ENCODE results near the gene PNMA5. TPM values are rescaled to one million over a fixed set of nuclear protein-coding genes. Genes with fewer than 3 reads are reported as not detected.
A peak's percentile ranks its signal among the peaks of the same experiment; 100 is the strongest.
"Not testable (repeated sequence)": the region's sequence is repeated elsewhere in the genome, so short reads cannot be mapped to it uniquely, and the experiment has no call there.

PNMA5 gene
- polyA plus RNA-seq, 3 donors, result 0.06 to 2.1 TPM; not detected in 1

- Mint-ChIP-seq H3K4me1 (peaks cover 5% of the 10 kb centered on the region), H3K4me3 (no peak overlapping the region), H3K36me3 (no peaks in the 10 kb centered on the region), H3K27me3 (ENCODE audit: low read depth in 3 of 3) (peaks cover 0 to 3% (median 0%) of the 10 kb centered on the region in 3 donors), H3K27ac (no peak overlapping the region), H3K9me3 (peaks cover 0 to 13% (median 2%) of the 10 kb centered on the region in 7 donors)
- TF ChIP-seq, protein P1, sequence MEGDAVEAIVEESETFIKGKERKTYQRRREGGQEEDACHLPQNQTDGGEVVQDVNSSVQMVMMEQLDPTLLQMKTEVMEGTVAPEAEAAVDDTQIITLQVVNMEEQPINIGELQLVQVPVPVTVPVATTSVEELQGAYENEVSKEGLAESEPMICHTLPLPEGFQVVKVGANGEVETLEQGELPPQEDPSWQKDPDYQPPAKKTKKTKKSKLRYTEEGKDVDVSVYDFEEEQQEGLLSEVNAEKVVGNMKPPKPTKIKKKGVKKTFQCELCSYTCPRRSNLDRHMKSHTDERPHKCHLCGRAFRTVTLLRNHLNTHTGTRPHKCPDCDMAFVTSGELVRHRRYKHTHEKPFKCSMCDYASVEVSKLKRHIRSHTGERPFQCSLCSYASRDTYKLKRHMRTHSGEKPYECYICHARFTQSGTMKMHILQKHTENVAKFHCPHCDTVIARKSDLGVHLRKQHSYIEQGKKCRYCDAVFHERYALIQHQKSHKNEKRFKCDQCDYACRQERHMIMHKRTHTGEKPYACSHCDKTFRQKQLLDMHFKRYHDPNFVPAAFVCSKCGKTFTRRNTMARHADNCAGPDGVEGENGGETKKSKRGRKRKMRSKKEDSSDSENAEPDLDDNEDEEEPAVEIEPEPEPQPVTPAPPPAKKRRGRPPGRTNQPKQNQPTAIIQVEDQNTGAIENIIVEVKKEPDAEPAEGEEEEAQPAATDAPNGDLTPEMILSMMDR (IDR thresholded peaks at IDR 0.05), result no peak
- Histone ChIP-seq H3K4me1 (ENCODE audit: control insufficient read depth in 1 of 2, insufficient read depth in 2 of 2, low read length in 2 of 2) (peaks cover 7 to 8% of the 10 kb centered on the region in 2 donors), H3K27ac (ENCODE audit: low read depth in 1 of 2, low read length in 2 of 2) (no peak overlapping the region), H3K9me3 (replicated peaks in 1 of 2; ENCODE audit: control insufficient read depth in 1 of 2, insufficient read depth in 1 of 2, low read length in 2 of 2) (no peaks in the 10 kb centered on the region), H3K36me3 (replicated peaks in 1 of 2; ENCODE audit: control insufficient read depth in 1 of 2, insufficient read depth in 2 of 2, low read length in 2 of 2) (no peaks in the 10 kb centered on the region), H3K9ac (ENCODE audit: insufficient read depth, low read length, poor library complexity, severe bottlenecking) (no peak overlapping the region), H3K27me3 (ENCODE audit: control insufficient read depth in 2 of 2, insufficient read depth in 2 of 2, low read length in 2 of 2) (no peaks in the 10 kb centered on the region), H4K20me1 (ENCODE audit: insufficient read depth, low read length) (no peaks in the 10 kb centered on the region), H3K4me2 (replicated peaks; ENCODE audit: extremely low read depth, low read length, poor library complexity, severe bottlenecking) (no peak overlapping the region), H3K79me2 (ENCODE audit: insufficient read depth, low read length) (no peaks in the 10 kb centered on the region), H2AFZ (ENCODE audit: insufficient read depth, low read depth, low read length, poor library complexity, severe bottlenecking) (no peak overlapping the region), H3K4me3 (replicated peaks in 1 of 3; ENCODE audit: low read depth in 2 of 3, low read length in 3 of 3) (no peak overlapping the region)
- 92% methylated on average over 1 of the region's 2 CpGs for WGBS (ENCODE audit: insufficient coverage)
- intact Hi-C loops (cut with micrococcal nuclease), result no loop called here
- no peak for DNase-seq
Observed at GRCh38 chrX:153029162-153029561, 35.2 kb upstream of the PNMA5 start.

GRCh38 chrX:153028487-153028886, 34.6 kb upstream of the PNMA5 start:
- DNase-seq, result not testable (repeated sequence)

DNA sequence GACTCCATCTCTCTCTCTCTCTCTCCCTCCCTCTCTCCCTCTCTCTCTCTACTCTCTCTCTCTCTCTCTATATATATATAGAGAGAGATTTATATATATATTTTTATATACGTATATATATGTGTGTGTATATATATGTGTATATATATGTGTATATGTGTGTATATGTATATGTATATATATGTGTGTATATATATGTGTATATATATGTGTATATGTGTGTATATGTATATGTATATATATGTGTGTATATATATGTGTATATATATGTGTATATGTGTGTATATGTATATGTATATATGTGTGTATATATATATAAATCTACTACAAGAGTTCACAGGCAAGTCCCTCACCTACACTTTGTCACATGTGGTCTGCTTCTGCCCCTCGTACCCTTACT, 32.6 kb upstream of the PNMA5 start:
- H3K4me2 ChIP-seq (replicated peaks; ENCODE audit: extremely low read depth, low read length, poor library complexity, severe bottlenecking); H3K27me3 ChIP-seq (ENCODE audit: control insufficient read depth in 2 of 2, insufficient read depth in 2 of 2, low read length in 2 of 2); H3K4me1 ChIP-seq (ENCODE audit: control insufficient read depth in 1 of 2, insufficient read depth in 2 of 2, low read length in 2 of 2); H3K4me3 Mint-ChIP-seq; H3K27me3 Mint-ChIP-seq (ENCODE audit: low read depth in 3 of 3); H2AFZ ChIP-seq (ENCODE audit: insufficient read depth, low read depth, low read length, poor library complexity, severe bottlenecking); H3K36me3 Mint-ChIP-seq; H4K20me1 ChIP-seq (ENCODE audit: insufficient read depth, low read length); H3K36me3 ChIP-seq (replicated peaks in 1 of 2; ENCODE audit: control insufficient read depth in 1 of 2, insufficient read depth in 2 of 2, low read length in 2 of 2); H3K79me2 ChIP-seq (ENCODE audit: insufficient read depth, low read length); H3K9me3 ChIP-seq (replicated peaks in 1 of 2; ENCODE audit: control insufficient read depth in 1 of 2, insufficient read depth in 1 of 2, low read length in 2 of 2); H3K4me3 ChIP-seq (replicated peaks in 1 of 3; ENCODE audit: low read depth in 2 of 3, low read length in 3 of 3); intact Hi-C loops (cut with micrococcal nuclease); H3K4me1 Mint-ChIP-seq; H3K9me3 Mint-ChIP-seq; H3K9ac ChIP-seq (ENCODE audit: insufficient read depth, low read length, poor library complexity, severe bottlenecking); DNase-seq; H3K27ac ChIP-seq (ENCODE audit: low read depth in 1 of 2, low read length in 2 of 2): not testable (repeated sequence)
- WGBS (ENCODE audit: insufficient coverage), result no CpG with 5 or more reads among the region's 2 CpGs
- H3K27ac Mint-ChIP-seq, result peak overlapping the region in 1 of 7 donors; percentile 22

More at GRCh38 chrX:153028487-153028886, 34.6 kb upstream of the PNMA5 start:
- H3K27ac ChIP-seq (ENCODE audit: low read depth in 1 of 2, low read length in 2 of 2); H4K20me1 ChIP-seq (ENCODE audit: insufficient read depth, low read length); H3K27me3 ChIP-seq (ENCODE audit: control insufficient read depth in 2 of 2, insufficient read depth in 2 of 2, low read length in 2 of 2); intact Hi-C loops (cut with micrococcal nuclease); H3K4me2 ChIP-seq (replicated peaks; ENCODE audit: extremely low read depth, low read length, poor library complexity, severe bottlenecking); H2AFZ ChIP-seq (ENCODE audit: insufficient read depth, low read depth, low read length, poor library complexity, severe bottlenecking); H3K27me3 Mint-ChIP-seq (ENCODE audit: low read depth in 3 of 3); H3K4me3 Mint-ChIP-seq; H3K36me3 ChIP-seq (replicated peaks in 1 of 2; ENCODE audit: control insufficient read depth in 1 of 2, insufficient read depth in 2 of 2, low read length in 2 of 2); H3K27ac Mint-ChIP-seq; H3K4me1 Mint-ChIP-seq; H3K9me3 ChIP-seq (replicated peaks in 1 of 2; ENCODE audit: control insufficient read depth in 1 of 2, insufficient read depth in 1 of 2, low read length in 2 of 2); H3K4me3 ChIP-seq (replicated peaks in 1 of 3; ENCODE audit: low read depth in 2 of 3, low read length in 3 of 3); H3K79me2 ChIP-seq (ENCODE audit: insufficient read depth, low read length); H3K4me1 ChIP-seq (ENCODE audit: control insufficient read depth in 1 of 2, insufficient read depth in 2 of 2, low read length in 2 of 2); H3K9me3 Mint-ChIP-seq; H3K9ac ChIP-seq (ENCODE audit: insufficient read depth, low read length, poor library complexity, severe bottlenecking); H3K36me3 Mint-ChIP-seq: not testable (repeated sequence)
- no CpG with 5 or more reads among the region's 11 CpGs for WGBS (ENCODE audit: insufficient coverage)

Data from CD14-positive monocyte (primary cell).